Central memory CD8-positive, alpha-beta T cell (primary cell): ENCODE data around the gene VSTM5.
"Not testable (repeated sequence)": the region's sequence is repeated elsewhere in the genome, so short reads cannot be mapped to it uniquely, and the experiment has no call there.

Experiments
- ATAC-seq: fragments of 150-1000 bp; cut with Tn5 transposase; replicated peaks from 2 replicates; pipeline ENCODE4 v1.10.0; 2022; ENCODE audit warnings: mild to moderate bottlenecking, moderate FRiP score, moderate number of reproducible peaks; ENCODE audit not compliant: poor library complexity, severe bottlenecking; ENCODE audit errors: extremely low read depth
- DNase-seq, 2 donors: peaks; one replicate each; pipeline ENCODE4 v3.0.0; 2021; ENCODE audit warnings: low spot score in 2 of 2
- H3K27ac Mint-ChIP-seq: one replicate; pipeline ENCODE4 v1.8.0; 2022; ENCODE audit warnings: low read depth, mild to moderate bottlenecking, moderate library complexity, mixed read lengths
- H3K27me3 Mint-ChIP-seq: one replicate; pipeline ENCODE4 v1.8.0; 2022; ENCODE audit warnings: mixed read lengths
- H3K36me3 Mint-ChIP-seq: one replicate; pipeline ENCODE4 v1.8.0; 2022; ENCODE audit warnings: mild to moderate bottlenecking, moderate library complexity, mixed read lengths; ENCODE audit not compliant: insufficient read depth
- H3K4me1 Mint-ChIP-seq: one replicate; pipeline ENCODE4 v1.8.0; 2022; ENCODE audit warnings: mixed read lengths
- H3K4me3 Mint-ChIP-seq: one replicate; pipeline ENCODE4 v1.8.0; 2022; ENCODE audit warnings: mild to moderate bottlenecking, moderate library complexity, mixed read lengths
- H3K9me3 Mint-ChIP-seq: one replicate; pipeline ENCODE4 v1.8.0; 2022; ENCODE audit warnings: mixed read lengths

Gene VSTM5

GRCh38 chr11:93774560-93774959, 75.9 kb downstream of the VSTM5 start:
- H3K9me3 Mint-ChIP-seq, H3K4me3 Mint-ChIP-seq, H3K36me3 Mint-ChIP-seq, H3K27ac Mint-ChIP-seq, H3K27me3 Mint-ChIP-seq, ATAC-seq, H3K4me1 Mint-ChIP-seq, DNase-seq: not testable (repeated sequence)

- no peak for DNase-seq
- Mint-ChIP-seq H3K27me3 (no peaks in the 10 kb centered on the region), H3K36me3 (peaks cover 2% of the 10 kb centered on the region), H3K4me3 (no peak overlapping the region), H3K27ac (no peak overlapping the region), H3K4me1 (no peaks in the 10 kb centered on the region), H3K9me3 (no peaks in the 10 kb centered on the region)
- ATAC-seq = no peak
These were observed 76.7 kb downstream of the VSTM5 start for GRCh38 chr11:93773601-93774200.

GRCh38 chr11:93773045-93773477, 77.4 kb downstream of the VSTM5 start:
- ATAC-seq (no peak), DNase-seq (no peak)
- no peak overlapping the region for H3K4me3 Mint-ChIP-seq
- H3K36me3 Mint-ChIP-seq = peaks cover 2% of the 10 kb centered on the region
- H3K27ac Mint-ChIP-seq = no peak overlapping the region
- H3K9me3 Mint-ChIP-seq = no peaks in the 10 kb centered on the region
- H3K27me3 Mint-ChIP-seq = no peaks in the 10 kb centered on the region
- no peaks in the 10 kb centered on the region for H3K4me1 Mint-ChIP-seq

DNA sequence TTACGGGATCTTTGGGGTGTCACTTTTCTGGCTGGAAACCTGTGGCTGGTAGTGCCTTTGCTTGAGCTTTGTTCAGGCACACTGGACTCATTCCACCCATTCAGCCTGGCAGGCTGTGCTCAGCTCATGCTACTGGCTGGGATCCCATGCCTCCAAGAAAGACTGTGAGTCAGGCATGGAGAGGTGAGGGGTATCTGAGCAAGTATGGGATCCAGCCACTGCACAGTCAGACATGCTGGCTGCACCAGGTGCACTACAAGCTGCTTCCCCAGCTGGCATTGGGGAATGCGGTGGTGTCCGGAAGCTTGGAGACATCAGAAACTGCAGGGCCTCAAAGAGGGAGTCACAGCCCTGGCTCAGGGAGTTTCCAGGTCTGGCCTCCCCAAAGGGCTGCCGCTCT, 78.3 kb downstream of the VSTM5 start:
- DNase-seq (no peak), ATAC-seq (no peak)
- Mint-ChIP-seq H3K9me3 (no peaks in the 10 kb centered on the region), H3K36me3 (peaks cover 3% of the 10 kb centered on the region), H3K27me3 (no peaks in the 10 kb centered on the region), H3K4me1 (no peaks in the 10 kb centered on the region), H3K4me3 (no peak overlapping the region), H3K27ac (no peak overlapping the region)

- no peaks in the 10 kb centered on the region for H3K9me3 Mint-ChIP-seq
These were observed 80.3 kb downstream of the VSTM5 start for GRCh38 chr11:93770160-93770559.

More at GRCh38 chr11:93770160-93770559, 80.3 kb downstream of the VSTM5 start:
- no peak overlapping the region for H3K4me3 Mint-ChIP-seq
- peaks cover 3% of the 10 kb centered on the region for H3K36me3 Mint-ChIP-seq
- H3K4me1 Mint-ChIP-seq = no peaks in the 10 kb centered on the region
- ATAC-seq = no peak
- no peak overlapping the region for H3K27ac Mint-ChIP-seq
- H3K27me3 Mint-ChIP-seq = no peaks in the 10 kb centered on the region
- DNase-seq = no peak
